ENCODE measurements around the gene SCIN.

- no peak for TF ChIP-seq CTCF (IDR thresholded peaks at IDR 0.05)
- TF ChIP-seq REST (IDR thresholded peaks at IDR 0.05; ENCODE audit: insufficient read depth in 1 of 2, low read depth in 2 of 2, low read length in 1 of 2): no peak
- no peak for TF ChIP-seq POLR2AphosphoS5 (IDR thresholded peaks at IDR 0.05; ENCODE audit: low read depth, low read length)
These were observed 59.9 kb downstream of the SCIN start for GRCh38 chr7:12630513-12630819.

All from Panc1 (cell line).